Activated CD8-positive, alpha-beta T cell treated with anti-CD3 and anti-CD28 coated beads, Interleukin-2, amount 10 ng/mL, durations not matched to agents 7 days and 5 days (primary cell): ENCODE data around the gene ABHD6. TPM values are rescaled to one million over a fixed set of nuclear protein-coding genes. Genes with fewer than 3 reads are reported as not detected.
"Not testable (repeated sequence)": the region's sequence is repeated elsewhere in the genome, so short reads cannot be mapped to it uniquely, and the experiment has no call there.

ENCODE experiments used
- ATAC-seq: fragments of 150-1000 bp; cut with Tn5 transposase; one replicate; pipeline ENCODE4 v1.10.0; 2021; ENCODE audit warnings: moderate library complexity
- CTCF ChIA-PET: fragments of 350-600 bp; sonication (Branson Sonifier 250); formaldehyde crosslinking; loops from one replicate; lab custom pipeline; 2021; ENCODE audit warnings: antibody characterized with exemption; lab: Charles Lee
- POLR2A ChIA-PET: fragments of 350-600 bp; sonication (Branson Sonifier 250); formaldehyde crosslinking; loops from one replicate; lab custom pipeline; 2021; ENCODE audit warnings: antibody characterized with exemption; lab: Charles Lee
- DNase-seq: peaks from one replicate; pipeline ENCODE4 v3.0.0-alpha.2; 2020
- H3K27ac Mint-ChIP-seq: one replicate; pipeline ENCODE4 v1.8.0; 2021; ENCODE audit warnings: mild to moderate bottlenecking, mixed read lengths
- H3K27me3 Mint-ChIP-seq: one replicate; pipeline ENCODE4 v1.8.0; 2021; ENCODE audit warnings: low read depth, mixed read lengths
- H3K36me3 Mint-ChIP-seq: one replicate; pipeline ENCODE4 v1.8.0; 2021; ENCODE audit warnings: low read depth, mixed read lengths
- H3K4me1 Mint-ChIP-seq: one replicate; pipeline ENCODE4 v1.8.0; 2021; ENCODE audit warnings: low read depth, mixed read lengths
- H3K4me3 Mint-ChIP-seq: one replicate; pipeline ENCODE4 v1.8.0; 2021; ENCODE audit warnings: mild to moderate bottlenecking, mixed read lengths
- H3K9me3 Mint-ChIP-seq: one replicate; pipeline ENCODE4 v1.8.0; 2022; ENCODE audit warnings: mixed read lengths; ENCODE audit not compliant: insufficient read depth
- total RNA-seq, 2 experiments: library from RNA; stranded (reverse); gene quantifications; one replicate each; pipeline ENCODE4 v1.2.3, GENCODE V29; 2021

ABHD6 gene
- total RNA-seq, 2 experiments from 2014 or later = 4.0 to 4.4 TPM

DNA sequence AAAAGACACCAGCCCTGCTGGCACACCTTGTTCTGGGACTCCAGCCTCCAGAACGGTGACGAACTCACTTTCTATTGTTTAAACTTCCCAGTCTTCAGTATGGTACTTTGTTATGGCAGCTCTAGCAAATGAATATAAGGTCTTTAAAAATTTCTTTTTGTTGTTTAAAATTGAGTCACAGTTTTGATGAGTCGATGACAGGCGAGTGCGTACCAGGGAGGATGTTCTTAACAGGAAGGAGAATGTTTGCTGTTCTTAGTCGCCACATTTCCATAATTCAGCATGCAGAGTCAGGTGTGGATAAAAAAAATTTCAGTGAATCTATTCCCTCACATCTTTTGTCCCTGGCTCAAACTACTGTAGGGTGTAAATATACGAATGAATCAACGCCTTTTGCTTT lies 39.2 kb upstream of the ABHD6 start:
- Mint-ChIP-seq H3K27ac (no peak overlapping the region), H3K4me3 (no peak overlapping the region), H3K9me3 (peaks cover 4% of the 10 kb centered on the region), H3K4me1 (peaks cover 2% of the 10 kb centered on the region), H3K27me3 (peaks cover 12% of the 10 kb centered on the region), H3K36me3 (peaks cover 3% of the 10 kb centered on the region)
- ChIA-PET CTCF (interaction anchor here (1.6 kb wide), 1 partner anchor 10 kb away, joined by 4 read pairs; no protein-coding TSS in a partner anchor), POLR2A (no interaction called here)
- DNase-seq = no peak
- ATAC-seq = no peak

DNA sequence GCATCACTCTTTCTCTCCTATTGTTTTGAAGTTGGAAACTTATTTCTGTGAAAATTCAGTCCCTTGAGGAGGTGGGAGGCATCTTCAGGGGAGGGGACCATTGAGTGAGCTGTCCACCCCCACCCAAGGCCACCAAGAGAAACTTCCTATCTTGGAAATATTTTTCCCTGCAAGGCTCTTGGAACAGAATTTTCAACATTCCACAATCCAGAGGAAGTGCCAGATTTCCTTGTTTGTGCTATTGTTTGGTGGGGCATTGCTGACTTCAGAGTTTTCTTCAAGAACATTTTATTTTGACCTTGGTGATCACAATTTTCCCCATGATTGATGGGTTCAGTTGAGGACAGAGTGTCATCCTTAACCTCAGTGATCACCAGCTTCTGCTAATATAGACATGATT lies 38.8 kb upstream of the ABHD6 start:
- ATAC-seq (no peak), DNase-seq (no peak)
- Mint-ChIP-seq H3K36me3 (peaks cover 3% of the 10 kb centered on the region), H3K9me3 (peaks cover 4% of the 10 kb centered on the region), H3K27me3 (peaks cover 12% of the 10 kb centered on the region), H3K27ac (no peak overlapping the region), H3K4me3 (no peak overlapping the region), H3K4me1 (peaks cover 2% of the 10 kb centered on the region)
- ChIA-PET CTCF (interaction anchor here (0.8 to 1.6 kb wide), 2 partner anchors 11 to 20 kb away, joined by 3 to 4 read pairs; no protein-coding TSS in a partner anchor), POLR2A (no interaction called here)

DNA sequence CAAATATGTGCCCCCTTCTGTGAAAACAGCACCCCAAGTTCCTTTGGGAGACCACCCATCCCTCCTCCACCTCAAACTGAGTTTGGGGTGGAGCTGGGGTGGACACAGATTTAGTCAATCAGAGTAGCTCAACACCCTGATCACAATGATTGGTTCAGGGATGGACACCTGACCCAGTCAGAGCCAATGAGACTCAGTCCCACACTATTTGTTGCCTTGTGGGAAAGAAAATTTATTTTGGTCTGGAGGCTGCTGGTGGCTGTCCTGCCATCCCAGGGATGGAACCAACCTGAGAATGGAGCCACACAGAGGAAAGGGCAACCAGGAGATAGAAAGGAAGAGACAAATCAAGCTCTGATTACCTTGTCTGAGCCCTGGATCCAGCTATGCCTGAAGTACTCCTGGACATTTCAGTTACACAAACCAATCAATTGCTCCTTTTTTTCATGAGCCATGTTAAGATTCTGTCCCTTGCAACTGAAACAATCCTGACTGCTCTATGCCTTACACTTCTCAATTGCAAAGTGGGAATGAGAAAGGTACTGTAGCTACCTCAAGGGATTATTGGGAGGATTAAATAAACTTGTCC lies 37.4 kb upstream of the ABHD6 start:
- Mint-ChIP-seq H3K36me3 (peaks cover 3% of the 10 kb centered on the region), H3K27me3 (peaks cover 12% of the 10 kb centered on the region), H3K4me3 (no peak overlapping the region), H3K4me1 (peaks cover 2% of the 10 kb centered on the region), H3K27ac (no peak overlapping the region), H3K9me3 (peaks cover 4% of the 10 kb centered on the region)
- ATAC-seq = no peak
- POLR2A ChIA-PET = no interaction called here
- DNase-seq = no peak
- CTCF ChIA-PET = interaction anchor here (0.7 to 2.5 kb wide), 3 partner anchors 12 to 34 kb away, joined by 3 to 18 read pairs (median 5); no protein-coding TSS in a partner anchor

DNA sequence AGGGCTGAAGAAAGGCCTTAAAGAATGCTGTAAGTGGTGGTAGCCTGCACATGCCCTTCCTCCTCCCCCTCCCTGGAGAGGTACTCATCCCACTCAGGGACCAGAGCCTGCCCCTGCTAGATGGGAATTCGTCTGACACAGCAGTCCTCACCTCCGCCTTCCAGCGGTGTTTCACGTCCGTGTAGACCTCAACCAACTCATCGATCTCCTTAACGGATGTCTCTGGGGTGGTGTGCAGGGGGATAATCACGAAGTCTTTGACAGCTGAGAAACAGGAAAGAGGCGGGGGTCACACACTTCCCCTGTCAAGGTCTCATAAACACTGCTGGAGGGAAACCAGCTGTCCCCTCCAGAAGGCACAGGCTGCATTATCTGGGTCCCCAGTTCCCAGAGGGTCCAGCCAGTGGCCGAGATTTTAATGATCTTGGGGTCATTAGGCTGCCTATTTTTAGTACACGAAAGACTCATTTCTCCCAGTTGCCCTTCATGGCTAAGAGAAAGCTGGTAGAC lies 36.7 kb upstream of the ABHD6 start:
- Mint-ChIP-seq H3K4me3 (no peak overlapping the region), H3K36me3 (peaks cover 3% of the 10 kb centered on the region), H3K27me3 (peaks cover 14% of the 10 kb centered on the region), H3K9me3 (peaks cover 4% of the 10 kb centered on the region), H3K27ac (no peak overlapping the region), H3K4me1 (peaks cover 2% of the 10 kb centered on the region)
- no peak for ATAC-seq
- DNase-seq = no peak
- ChIA-PET CTCF (interaction anchor here (0.9 to 2.5 kb wide), 4 partner anchors 9 to 33 kb away, joined by 3 to 18 read pairs (median 4); no protein-coding TSS in a partner anchor), POLR2A (no interaction called here)

DNA sequence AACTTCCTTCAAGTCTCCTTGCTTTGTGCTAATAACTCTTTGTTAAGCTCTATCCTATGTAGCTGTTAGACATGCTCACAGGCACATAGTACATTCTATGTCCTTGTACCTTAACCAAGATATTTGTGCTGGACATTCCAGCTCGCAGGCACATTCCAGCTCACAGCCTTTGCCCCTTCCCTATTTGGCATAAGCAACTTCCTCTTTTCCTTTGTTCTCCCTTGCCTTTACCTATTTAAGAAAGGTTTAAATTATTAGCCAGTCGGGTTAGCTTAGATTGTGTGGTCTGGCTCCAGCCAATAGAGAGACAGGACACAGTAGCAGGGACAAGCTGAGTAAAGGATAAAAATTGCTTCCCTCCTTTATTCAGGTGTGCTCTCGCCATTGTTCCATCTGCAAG lies 36.1 kb upstream of the ABHD6 start:
- H3K4me3 Mint-ChIP-seq, ATAC-seq, H3K36me3 Mint-ChIP-seq, H3K4me1 Mint-ChIP-seq, H3K27ac Mint-ChIP-seq, H3K9me3 Mint-ChIP-seq, POLR2A ChIA-PET, DNase-seq: not testable (repeated sequence)
- CTCF ChIA-PET = interaction anchor here (0.9 to 2.5 kb wide), 3 partner anchors 9 to 34 kb away, joined by 3 to 18 read pairs (median 3); no protein-coding TSS in a partner anchor
- H3K27me3 Mint-ChIP-seq = peaks cover 14% of the 10 kb centered on the region

DNA sequence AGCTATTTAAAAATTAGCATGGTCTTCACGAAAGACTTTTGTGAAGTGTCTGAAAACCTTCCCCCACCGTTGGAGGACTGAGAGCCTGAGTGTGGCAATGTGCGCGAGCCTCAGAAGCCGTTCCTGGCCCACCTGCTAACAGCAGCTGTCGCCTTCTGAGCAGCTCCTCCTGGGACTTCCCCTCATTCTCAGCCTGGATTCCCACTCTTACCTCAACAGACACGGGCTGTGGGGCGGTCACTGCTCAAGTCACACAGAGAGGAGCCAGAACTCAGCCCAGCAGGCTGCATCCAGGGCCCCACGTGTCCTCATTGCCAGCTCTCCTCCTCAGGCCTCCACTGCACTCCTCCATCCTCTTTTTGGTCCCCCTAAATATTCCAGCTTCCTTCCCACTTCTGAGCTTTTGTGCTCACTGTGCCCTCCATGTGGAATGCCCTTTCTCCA lies 34.7 kb upstream of the ABHD6 start:
- DNase-seq (no peak), ATAC-seq (no peak)
- H3K4me1 Mint-ChIP-seq = peaks cover 8% of the 10 kb centered on the region
- H3K4me3 Mint-ChIP-seq = no peak overlapping the region
- H3K36me3 Mint-ChIP-seq = peaks cover 3% of the 10 kb centered on the region
- ChIA-PET POLR2A (no interaction called here), CTCF (interaction anchor here (1.0 to 1.9 kb wide), 4 partner anchors 14 to 103 kb away, joined by 3 to 6 read pairs (median 4); partner anchors contain the start of genes HTD2 and RPP14)
- H3K27me3 Mint-ChIP-seq = peaks cover 14% of the 10 kb centered on the region
- no peak overlapping the region for H3K27ac Mint-ChIP-seq
- peaks cover 4% of the 10 kb centered on the region for H3K9me3 Mint-ChIP-seq

DNA sequence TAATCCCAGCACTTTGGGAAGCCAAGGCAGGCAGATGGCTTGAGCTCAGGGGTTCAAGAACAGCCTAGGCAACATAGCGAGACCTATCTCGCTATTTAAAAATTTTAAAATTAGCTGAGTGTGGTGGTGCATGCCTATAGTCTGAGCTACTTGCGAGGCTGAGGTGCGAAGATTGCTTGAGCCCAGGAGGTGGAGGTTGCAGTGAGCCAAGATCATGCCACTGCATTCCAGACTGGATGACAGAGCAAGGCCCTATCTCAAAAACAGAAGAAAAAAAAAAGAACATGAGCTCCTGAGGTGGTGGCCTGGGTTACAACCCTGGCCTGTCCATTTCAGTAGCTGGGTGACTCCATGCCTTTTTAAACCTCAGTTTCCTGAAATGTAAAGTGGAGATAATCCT lies 34.1 kb upstream of the ABHD6 start:
- peaks cover 8% of the 10 kb centered on the region for H3K4me1 Mint-ChIP-seq
- POLR2A ChIA-PET = no interaction called here
- ATAC-seq (no peak), DNase-seq (no peak)
- H3K27ac Mint-ChIP-seq = no peak overlapping the region
- H3K27me3 Mint-ChIP-seq = peaks cover 14% of the 10 kb centered on the region
- peaks cover 3% of the 10 kb centered on the region for H3K36me3 Mint-ChIP-seq
- H3K9me3 Mint-ChIP-seq = peaks cover 4% of the 10 kb centered on the region
- CTCF ChIA-PET = interaction anchor here (1.1 to 1.9 kb wide), 3 partner anchors 13 to 103 kb away, joined by 3 to 6 read pairs (median 5); partner anchors contain the start of genes HTD2 and RPP14
- no peak overlapping the region for H3K4me3 Mint-ChIP-seq

DNA sequence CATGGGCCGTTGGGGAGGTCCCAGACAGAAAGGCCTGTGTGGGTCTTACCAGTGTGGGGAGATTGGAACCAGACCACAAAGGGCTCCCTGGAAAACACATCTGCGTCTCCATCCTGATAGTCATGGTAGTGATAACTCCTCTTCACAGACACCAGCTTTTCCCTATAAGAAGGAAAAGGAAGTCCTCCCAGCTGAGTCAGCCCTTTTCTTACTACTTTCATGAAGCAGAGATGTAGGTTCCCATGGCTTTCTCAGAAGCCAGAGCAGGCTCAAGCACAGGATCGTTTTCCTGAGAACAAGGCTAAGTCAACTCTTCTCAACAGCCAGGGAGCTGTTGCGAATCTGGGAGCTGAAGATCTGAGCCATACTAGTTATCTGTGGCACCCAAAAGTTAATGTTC lies 32.9 kb upstream of the ABHD6 start:
- ChIA-PET POLR2A (no interaction called here), CTCF (interaction anchor here (1.3 to 2.4 kb wide), 3 partner anchors 12 to 27 kb away, joined by 3 to 10 read pairs (median 6); no protein-coding TSS in a partner anchor)
- Mint-ChIP-seq H3K27ac (no peak overlapping the region), H3K36me3 (peaks cover 3% of the 10 kb centered on the region), H3K4me3 (no peak overlapping the region), H3K4me1 (peaks cover 8% of the 10 kb centered on the region), H3K27me3 (peaks cover 14% of the 10 kb centered on the region), H3K9me3 (peaks cover 4% of the 10 kb centered on the region)
- no peak for ATAC-seq
- no peak for DNase-seq

DNA sequence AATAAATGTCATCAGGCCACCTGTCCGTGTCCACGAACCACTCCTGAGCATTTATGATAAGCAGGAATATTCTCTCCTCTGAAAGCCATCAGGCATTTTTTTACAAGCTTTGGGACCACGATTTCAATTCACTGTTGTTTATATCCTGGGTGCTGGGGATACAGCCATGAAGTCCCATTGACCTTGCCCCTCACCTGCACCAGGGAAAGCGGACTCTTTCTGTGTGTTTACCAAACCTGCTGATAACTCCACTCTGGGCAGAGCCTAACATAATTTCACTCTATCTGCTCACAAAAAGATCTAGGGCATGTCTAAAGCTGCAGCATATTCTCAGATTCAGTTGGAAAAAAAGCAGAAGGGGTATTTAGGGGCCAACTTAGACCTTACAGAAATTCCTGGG lies 31.6 kb upstream of the ABHD6 start:
- DNase-seq (no peak), ATAC-seq (no peak)
- Mint-ChIP-seq H3K4me1 (peaks cover 8% of the 10 kb centered on the region), H3K4me3 (no peak overlapping the region), H3K9me3 (peaks cover 4% of the 10 kb centered on the region), H3K27ac (no peak overlapping the region), H3K36me3 (peaks cover 3% of the 10 kb centered on the region), H3K27me3 (peaks cover 14% of the 10 kb centered on the region)
- POLR2A ChIA-PET = no interaction called here
- CTCF ChIA-PET = interaction anchor here (1.1 to 2.7 kb wide), 5 partner anchors 8 to 28 kb away, joined by 3 to 19 read pairs (median 6); no protein-coding TSS in a partner anchor

DNA sequence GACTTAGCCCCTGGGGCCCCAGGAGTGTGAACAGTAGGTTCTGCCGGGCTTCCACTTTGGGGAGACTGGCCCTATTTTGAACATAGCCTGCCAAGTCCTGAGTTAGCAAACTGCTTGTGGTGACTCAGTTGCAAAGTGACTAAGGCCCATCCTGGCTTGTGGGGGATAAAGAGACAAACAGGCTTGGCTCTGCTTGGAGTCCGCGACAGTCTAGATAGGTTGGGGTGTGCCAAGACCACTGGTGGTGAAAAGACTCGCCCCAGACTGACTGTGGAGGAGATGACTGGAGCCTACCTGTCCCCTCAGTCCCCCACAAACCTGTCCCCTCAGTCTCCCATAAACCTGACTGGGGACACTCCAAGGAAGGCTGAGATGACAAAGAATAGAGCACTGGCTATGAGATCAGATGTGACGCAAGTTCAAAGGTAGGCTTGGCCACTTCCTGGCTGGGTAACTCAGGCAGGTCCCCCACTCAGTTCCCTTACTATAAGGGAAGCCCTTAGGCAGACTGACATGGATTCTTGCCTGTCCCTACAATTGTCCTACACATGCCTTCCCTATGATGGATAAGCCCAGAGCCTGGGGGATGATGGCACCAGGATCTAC lies 31.1 kb upstream of the ABHD6 start:
- ATAC-seq (peak; percentile 61), DNase-seq (peak; percentile 32)
- H3K4me3 Mint-ChIP-seq = no peak overlapping the region
- CTCF ChIA-PET = interaction anchor here (1.1 to 2.7 kb wide), 6 partner anchors 8 to 100 kb away, joined by 4 to 19 read pairs (median 6); partner anchors contain the start of genes HTD2 and RPP14
- peaks cover 3% of the 10 kb centered on the region for H3K36me3 Mint-ChIP-seq
- no peak overlapping the region for H3K27ac Mint-ChIP-seq
- POLR2A ChIA-PET = no interaction called here
- peaks cover 12% of the 10 kb centered on the region for H3K27me3 Mint-ChIP-seq
- H3K4me1 Mint-ChIP-seq = peaks cover 8% of the 10 kb centered on the region
- peaks cover 2% of the 10 kb centered on the region for H3K9me3 Mint-ChIP-seq

DNA sequence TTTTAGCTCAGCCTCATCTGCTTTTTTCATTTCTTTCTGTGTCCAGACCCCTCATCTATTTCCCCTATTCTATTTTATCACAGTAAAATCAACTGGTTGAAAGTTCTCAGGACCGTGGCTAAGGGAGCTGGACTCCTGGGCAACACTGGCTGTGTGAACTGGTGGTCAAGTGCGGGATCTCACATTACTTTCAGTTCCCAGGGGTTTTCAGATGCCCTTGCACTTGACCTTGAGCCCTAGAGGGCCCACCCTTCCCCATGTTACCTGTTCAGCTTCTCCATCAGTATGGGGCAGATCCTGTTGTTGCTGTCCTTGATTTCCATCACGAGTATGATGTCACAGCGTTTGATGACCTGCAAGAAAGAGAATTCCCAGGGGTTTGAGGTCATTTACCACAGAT lies 29.6 kb upstream of the ABHD6 start:
- Mint-ChIP-seq H3K27ac (no peak overlapping the region), H3K27me3 (peaks cover 15% of the 10 kb centered on the region), H3K4me3 (no peak overlapping the region), H3K4me1 (peaks cover 8% of the 10 kb centered on the region), H3K36me3 (peaks cover 3% of the 10 kb centered on the region), H3K9me3 (no peaks in the 10 kb centered on the region)
- ATAC-seq (no peak), DNase-seq (no peak)
- CTCF ChIA-PET = interaction anchor here (0.7 to 3.1 kb wide), 6 partner anchors 9 to 805 kb away, joined by 3 to 19 read pairs (median 6); partner anchors contain the start of genes HTD2 and RPP14
- POLR2A ChIA-PET = no interaction called here
